GM12875 (cell line): Measurements from ENCODE around the gene CAPN1.
"Not testable (repeated sequence)": the region's sequence is repeated elsewhere in the genome, so short reads cannot be mapped to it uniquely, and the experiment has no call there.

ENCODE experiments used
- H3K4me3 ChIP-seq: one replicate; pipeline ENCODE4 v1.5.1; 2011; ENCODE audit warnings: low read depth, low read length, control low read depth
- TF ChIP-seq, protein P1 (sequence below): IDR thresholded peaks from 2 replicates; pipeline ENCODE4 v1.5.1; 2011; ENCODE audit warnings: low read depth, mild to moderate bottlenecking, control low read depth, inconsistent platforms, low read length, moderate library complexity, borderline replicate concordance; ENCODE audit not compliant: insufficient read depth

CAPN1 gene

DNA sequence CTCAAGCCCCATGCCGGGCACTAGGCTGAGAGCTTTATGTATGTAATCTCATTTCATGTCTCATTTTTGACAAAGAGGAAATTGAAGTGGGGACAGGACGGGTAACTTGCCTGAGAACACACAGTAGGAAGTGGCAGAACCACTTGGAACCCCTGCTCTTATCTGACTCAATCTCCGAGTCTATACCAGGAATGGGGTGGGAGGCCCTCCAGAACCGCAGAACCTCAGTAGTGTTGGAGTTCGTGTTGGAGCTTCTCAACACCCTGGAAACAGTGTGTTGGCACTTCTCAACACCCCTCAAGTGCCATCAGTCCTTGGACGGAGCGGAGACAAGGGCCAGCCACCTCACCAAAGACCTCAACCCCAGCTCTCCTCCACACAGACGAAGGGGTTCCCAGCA lies 41.3 kb downstream of the CAPN1 start:
- TF ChIP-seq, protein P1, sequence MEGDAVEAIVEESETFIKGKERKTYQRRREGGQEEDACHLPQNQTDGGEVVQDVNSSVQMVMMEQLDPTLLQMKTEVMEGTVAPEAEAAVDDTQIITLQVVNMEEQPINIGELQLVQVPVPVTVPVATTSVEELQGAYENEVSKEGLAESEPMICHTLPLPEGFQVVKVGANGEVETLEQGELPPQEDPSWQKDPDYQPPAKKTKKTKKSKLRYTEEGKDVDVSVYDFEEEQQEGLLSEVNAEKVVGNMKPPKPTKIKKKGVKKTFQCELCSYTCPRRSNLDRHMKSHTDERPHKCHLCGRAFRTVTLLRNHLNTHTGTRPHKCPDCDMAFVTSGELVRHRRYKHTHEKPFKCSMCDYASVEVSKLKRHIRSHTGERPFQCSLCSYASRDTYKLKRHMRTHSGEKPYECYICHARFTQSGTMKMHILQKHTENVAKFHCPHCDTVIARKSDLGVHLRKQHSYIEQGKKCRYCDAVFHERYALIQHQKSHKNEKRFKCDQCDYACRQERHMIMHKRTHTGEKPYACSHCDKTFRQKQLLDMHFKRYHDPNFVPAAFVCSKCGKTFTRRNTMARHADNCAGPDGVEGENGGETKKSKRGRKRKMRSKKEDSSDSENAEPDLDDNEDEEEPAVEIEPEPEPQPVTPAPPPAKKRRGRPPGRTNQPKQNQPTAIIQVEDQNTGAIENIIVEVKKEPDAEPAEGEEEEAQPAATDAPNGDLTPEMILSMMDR = no peak

DNA sequence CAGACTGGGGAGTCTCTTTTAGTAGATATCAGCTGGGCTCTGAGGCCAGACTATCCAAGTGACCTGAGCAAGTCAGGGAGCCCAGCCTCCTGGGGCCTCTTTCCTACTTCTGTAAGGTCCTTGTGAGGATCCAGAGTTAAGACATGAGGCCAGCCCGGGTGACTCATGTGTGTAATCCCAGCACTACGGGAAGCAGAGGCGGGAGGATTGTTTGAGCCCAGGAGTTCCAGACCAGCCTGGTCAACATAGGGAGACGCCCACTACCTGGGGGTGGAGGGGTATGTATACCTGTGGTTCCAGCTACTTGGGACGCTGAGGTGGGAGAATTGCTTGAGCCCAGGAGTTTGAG lies 43.2 kb downstream of the CAPN1 start:
- TF ChIP-seq, protein P1 = no peak
- no peak overlapping the region for H3K4me3 ChIP-seq

More for the DNA sequence above, 41.3 kb downstream of the CAPN1 start:
- H3K4me3 ChIP-seq = no peak overlapping the region

DNA sequence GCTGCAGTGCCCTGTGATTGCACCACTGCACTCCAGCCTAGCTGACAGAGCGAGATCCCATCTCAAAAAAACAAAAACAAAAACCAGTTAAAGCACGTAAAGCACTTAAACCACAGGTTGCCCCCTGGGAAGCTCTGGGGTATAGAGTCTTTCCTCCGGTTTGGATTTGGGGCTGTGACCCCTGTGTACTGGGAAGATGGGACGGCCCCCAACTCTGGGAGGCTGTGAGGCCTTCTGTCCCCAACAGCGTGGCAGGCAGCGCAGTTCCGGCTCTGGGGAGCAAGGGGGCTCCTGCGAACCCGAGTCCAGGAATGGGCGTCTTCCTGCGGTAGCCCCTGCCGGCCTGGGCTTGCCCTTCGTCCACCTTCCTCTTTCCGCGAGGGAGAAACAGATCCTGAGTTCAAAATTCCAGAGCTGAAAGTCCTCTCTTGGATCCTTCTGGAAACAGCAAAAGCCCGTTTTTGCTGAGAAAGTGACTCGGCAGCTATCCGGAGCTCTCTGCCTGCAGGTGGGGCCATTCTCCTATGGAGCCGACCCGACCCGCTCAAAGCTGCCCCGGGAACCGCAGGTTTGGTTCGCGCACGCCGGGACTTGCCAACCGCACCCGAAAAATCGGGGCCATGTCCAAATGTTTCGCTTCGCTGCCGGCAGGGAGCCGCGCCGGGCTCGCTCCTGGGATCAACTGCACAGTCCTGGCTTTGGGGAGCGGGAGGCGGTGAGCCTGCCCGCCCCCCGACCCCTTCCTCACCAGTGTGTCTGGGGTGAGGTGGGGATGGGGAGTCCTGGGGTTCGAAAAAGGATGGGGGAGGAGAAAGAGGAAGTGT lies 43.8 kb downstream of the CAPN1 start:
- TF ChIP-seq, protein P1 = peak; percentile 60
- peak overlapping the region; percentile 46 for H3K4me3 ChIP-seq

DNA sequence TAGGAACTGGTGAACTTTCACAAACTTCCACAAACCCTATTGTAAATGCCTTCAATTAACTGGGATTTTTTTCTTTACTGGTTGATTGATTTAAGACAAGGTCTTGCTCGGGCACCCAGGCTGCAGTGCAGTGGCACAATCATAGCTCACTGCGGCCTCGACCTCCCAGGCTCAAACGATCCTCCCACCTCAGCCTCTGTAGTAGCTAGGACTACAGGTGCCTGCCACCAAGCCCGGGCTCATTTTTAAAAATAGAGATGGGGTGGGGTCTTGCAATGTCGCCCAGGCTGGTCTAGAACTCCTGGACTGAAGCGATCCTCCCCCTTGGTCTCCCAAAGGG lies 44.3 kb downstream of the CAPN1 start:
- H3K4me3 ChIP-seq = peak overlapping the region; percentile 46

DNA sequence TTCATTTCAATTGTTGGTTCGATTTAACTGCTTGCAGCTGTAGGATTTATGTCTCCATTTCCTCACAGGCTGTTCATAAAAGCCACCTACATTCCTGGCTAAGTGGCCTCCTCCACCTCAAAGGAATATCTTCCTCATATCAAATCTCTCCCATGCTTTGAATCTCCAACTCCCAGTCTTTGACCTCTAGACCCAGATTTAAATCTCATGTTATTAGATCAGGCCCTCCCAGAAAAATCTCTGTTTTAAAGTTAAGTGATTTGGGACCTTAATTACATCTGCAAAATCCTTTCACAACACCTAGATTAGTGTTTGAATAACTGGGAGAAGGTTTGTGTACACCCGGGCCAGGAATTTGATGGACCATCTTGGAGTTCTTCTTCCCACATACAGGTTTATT lies 46.2 kb downstream of the CAPN1 start:
- TF ChIP-seq, protein P1 = no peak
- no peak overlapping the region for H3K4me3 ChIP-seq

More for the DNA sequence above, 44.3 kb downstream of the CAPN1 start:
- TF ChIP-seq, protein P1 = no peak

DNA sequence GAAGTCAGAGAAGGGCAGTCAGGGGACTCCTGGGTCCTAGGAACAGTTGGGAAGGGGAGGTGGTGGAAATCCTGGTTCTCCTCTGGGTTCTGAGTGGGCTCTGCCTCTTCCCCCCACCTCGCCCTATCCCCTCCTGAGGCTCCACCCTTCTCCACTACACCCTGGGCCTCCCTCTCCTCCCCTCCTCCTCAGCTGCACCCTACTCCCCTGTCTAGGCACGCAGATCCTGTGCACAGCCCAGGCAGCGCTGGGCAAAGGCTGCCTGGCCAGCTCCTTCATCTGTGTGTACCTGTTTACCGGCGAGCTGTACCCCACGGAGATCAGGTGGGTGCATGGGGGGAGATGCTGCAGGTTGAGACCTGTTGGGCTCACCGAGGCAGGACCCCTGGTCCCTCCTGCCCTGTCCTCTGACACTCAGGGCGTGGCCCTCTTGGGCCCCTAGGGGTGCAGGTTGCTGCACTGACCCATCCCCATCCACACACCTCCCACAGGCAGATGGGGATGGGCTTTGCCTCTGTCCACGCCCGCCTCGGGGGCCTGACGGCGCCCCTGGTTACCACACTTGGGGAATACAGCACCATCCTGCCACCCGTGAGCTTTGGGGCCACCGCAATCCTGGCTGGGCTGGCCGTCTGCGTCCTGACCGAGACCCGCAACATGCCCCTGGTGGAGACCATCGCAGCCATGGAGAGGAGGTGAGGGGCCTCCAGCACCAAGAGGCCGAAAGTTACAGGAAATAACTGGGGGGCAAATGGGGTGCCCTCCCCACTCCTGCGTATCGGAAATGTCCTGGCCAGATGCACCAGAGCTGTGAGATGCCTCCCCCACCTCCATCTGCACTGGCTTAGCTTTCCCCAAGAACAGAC lies 54.7 kb downstream of the CAPN1 start:
- no peak overlapping the region for H3K4me3 ChIP-seq
- TF ChIP-seq, protein P1 = no peak

DNA sequence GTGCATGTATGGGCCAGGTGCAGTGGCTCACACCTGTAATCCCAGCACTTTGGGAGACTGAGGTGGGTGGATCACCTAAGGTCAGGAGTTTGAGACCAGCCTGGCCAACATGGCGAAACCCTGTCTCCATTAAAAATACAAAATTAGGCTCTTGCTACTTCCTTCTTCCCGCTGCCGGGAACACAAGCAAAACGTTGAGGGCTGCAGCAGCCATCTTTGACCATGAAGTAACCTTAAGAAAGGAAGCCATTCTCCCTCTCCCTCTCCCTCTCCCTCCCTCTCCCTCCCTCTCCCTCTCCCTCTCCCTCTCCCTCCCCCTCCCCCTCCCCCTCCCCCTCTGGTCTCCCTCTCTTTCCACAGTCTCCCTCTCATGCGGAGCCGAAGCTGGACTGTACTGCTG lies 56.6 kb downstream of the CAPN1 start:
- H3K4me3 ChIP-seq = not testable (repeated sequence)
